GM23338 (cell line): Measurements from ENCODE around the gene SLC6A3. TPM values are rescaled to one million over a fixed set of nuclear protein-coding genes. Genes with fewer than 3 reads are reported as not detected.

Source experiments
- ATAC-seq: fragments of 200-7000 bp; cut with Tn5 transposase; 3 replicates; pipeline ENCODE4 v1.9.1; 2020
- DNase-seq: peaks from one replicate; pipeline ENCODE4 v3.0.0-alpha.2; 2015; ENCODE audit warnings: low spot score
- H2AFZ ChIP-seq: fragments of 200-600 bp; sonication (generic); 2 replicates; pipeline ENCODE4 v1.8.0; 2016; ENCODE audit warnings: antibody characterized with exemption, mild to moderate bottlenecking, moderate library complexity
- H3F3A ChIP-seq: fragments of 200-600 bp; sonication (generic); replicated peaks from 2 replicates; pipeline ENCODE4 v1.8.0; 2017; ENCODE audit warnings: antibody characterized with exemption, mixed run types, low read depth
- H3K27ac ChIP-seq: fragments of 200-600 bp; sonication (generic); 2 replicates; pipeline ENCODE4 v1.6.1; 2016; ENCODE audit warnings: low read depth
- H3K27me3 ChIP-seq: fragments of 200-600 bp; sonication (generic); 2 replicates; pipeline ENCODE4 v1.8.0; 2016; ENCODE audit warnings: mild to moderate bottlenecking, mixed run types, moderate library complexity; ENCODE audit not compliant: insufficient read depth
- H3K36me3 ChIP-seq: fragments of 200-600 bp; sonication (generic); 2 replicates; pipeline ENCODE4 v1.8.0; 2016; ENCODE audit warnings: mild to moderate bottlenecking; ENCODE audit not compliant: insufficient read depth
- H3K4me1 ChIP-seq: fragments of 200-600 bp; sonication (generic); 2 replicates; pipeline ENCODE4 v1.8.0; 2016; ENCODE audit warnings: mild to moderate bottlenecking, moderate library complexity; ENCODE audit not compliant: insufficient read depth
- H3K4me2 ChIP-seq: fragments of 200-600 bp; sonication (generic); 2 replicates; pipeline ENCODE4 v1.7.1; 2017; ENCODE audit warnings: mixed run types
- H3K4me3 ChIP-seq: fragments of 200-600 bp; sonication (generic); 2 replicates; pipeline ENCODE4 v1.6.1; 2016; ENCODE audit warnings: mixed run types
- H3K79me2 ChIP-seq: fragments of 200-600 bp; sonication (generic); replicated peaks from 2 replicates; pipeline ENCODE4 v1.8.0; 2017; ENCODE audit warnings: mild to moderate bottlenecking; ENCODE audit not compliant: insufficient read depth
- H3K9me2 ChIP-seq: fragments of 200-600 bp; sonication (generic); 2 replicates; pipeline ENCODE4 v1.8.0; 2017; ENCODE audit not compliant: insufficient read depth
- H4K20me1 ChIP-seq: fragments of 200-600 bp; sonication (generic); replicated peaks from 2 replicates; pipeline ENCODE4 v1.8.0; 2017; ENCODE audit warnings: mild to moderate bottlenecking; ENCODE audit not compliant: insufficient read depth
- H3K27ac Mint-ChIP-seq: 2 replicates; pipeline ENCODE4 v1.8.0; 2020; ENCODE audit warnings: inconsistent platforms, mild to moderate bottlenecking, moderate library complexity, mixed read lengths
- H3K27me3 Mint-ChIP-seq: 3 replicates; pipeline ENCODE4 v1.8.0; 2022; ENCODE audit warnings: low read depth, mild to moderate bottlenecking, moderate library complexity, mixed read lengths, inconsistent platforms; ENCODE audit not compliant: insufficient read depth, poor library complexity
- H3K36me3 Mint-ChIP-seq: 3 replicates; pipeline ENCODE4 v1.8.0; 2021; ENCODE audit warnings: low read depth, mild to moderate bottlenecking, inconsistent platforms, moderate library complexity, mixed read lengths
- H3K4me1 Mint-ChIP-seq: 3 replicates; pipeline ENCODE4 v1.8.0; 2020; ENCODE audit warnings: mild to moderate bottlenecking, inconsistent platforms, mixed read lengths
- H3K4me3 Mint-ChIP-seq: 3 replicates; pipeline ENCODE4 v1.8.0; 2021; ENCODE audit warnings: moderate library complexity, mild to moderate bottlenecking, inconsistent platforms, mixed read lengths
- H3K9me3 Mint-ChIP-seq: 3 replicates; pipeline ENCODE4 v1.8.0; 2020; ENCODE audit warnings: moderate library complexity, mild to moderate bottlenecking, inconsistent platforms, mixed read lengths
- CREB1 ChIP-seq: fragments of 250-450 bp; sonication (Bioruptor Pico); IDR thresholded peaks from 2 replicates; pipeline ENCODE4 v1.5.0; 2020; ENCODE audit warnings: low read depth, mild to moderate bottlenecking, moderate library complexity
- EZH2phosphoT487 ChIP-seq: fragments of 200-600 bp; sonication (generic); IDR thresholded peaks from one replicate; pipeline ENCODE4 v1.8.1; 2018; ENCODE audit warnings: antibody characterized with exemption; ENCODE audit not compliant: unreplicated experiment
- NANOG ChIP-seq: IDR thresholded peaks from 2 replicates; pipeline ENCODE4 v1.6.1; 2016; ENCODE audit warnings: antibody characterized with exemption, borderline replicate concordance
- STAT1 ChIP-seq: IDR thresholded peaks from one replicate; pipeline ENCODE4 v1.6.1; 2016; ENCODE audit warnings: antibody characterized with exemption; ENCODE audit not compliant: unreplicated experiment
- ZNF462 ChIP-seq: fragments of 250-450 bp; sonication (Bioruptor Pico); IDR thresholded peaks from 2 replicates; pipeline ENCODE4 v1.5.0; 2020; ENCODE audit warnings: mild to moderate bottlenecking, moderate library complexity
- polyA plus RNA-seq: library from polyadenylated mRNA; unstranded; fragments of >200 nt; fragmentation: Nextera tagmentation; extraction: Ambion mirVana; gene quantifications from 2 replicates; pipeline ENCODE4 v1.2.1, GENCODE V29; 2016
- total RNA-seq: library from RNA; depleted of rRNA; stranded (reverse); fragments of >200 nt; shearing (Covaris generic); gene quantifications from 2 replicates; pipeline ENCODE4 v1.2.3, GENCODE V29; 2014
- TF ChIP-seq, protein P1 (sequence below): IDR thresholded peaks from one replicate; pipeline ENCODE4 v1.6.1; 2018; ENCODE audit warnings: antibody characterized with exemption; ENCODE audit not compliant: unreplicated experiment
- TF ChIP-seq, protein P2 (sequence below), 2 experiments: fragments of 200-600 bp in 1 of 2; sonication (generic) in 1 of 2; conservative IDR thresholded peaks; 2 replicates each; pipeline versions ENCODE4 v1.5.1 to v1.6.1; 2016 to 2017; ENCODE audit warnings: antibody characterized with exemption in 2 of 2, low read depth in 2 of 2, mild to moderate bottlenecking in 2 of 2, moderate library complexity in 1 of 2
- TF ChIP-seq, protein P3 (sequence below): IDR thresholded peaks from 2 replicates; pipeline ENCODE4 v1.6.1; 2016; ENCODE audit warnings: antibody characterized with exemption

Gene SLC6A3
- total and polyA plus RNA-seq, 2 experiments from 2014 or later: 0.76 to 1.0 TPM

DNA sequence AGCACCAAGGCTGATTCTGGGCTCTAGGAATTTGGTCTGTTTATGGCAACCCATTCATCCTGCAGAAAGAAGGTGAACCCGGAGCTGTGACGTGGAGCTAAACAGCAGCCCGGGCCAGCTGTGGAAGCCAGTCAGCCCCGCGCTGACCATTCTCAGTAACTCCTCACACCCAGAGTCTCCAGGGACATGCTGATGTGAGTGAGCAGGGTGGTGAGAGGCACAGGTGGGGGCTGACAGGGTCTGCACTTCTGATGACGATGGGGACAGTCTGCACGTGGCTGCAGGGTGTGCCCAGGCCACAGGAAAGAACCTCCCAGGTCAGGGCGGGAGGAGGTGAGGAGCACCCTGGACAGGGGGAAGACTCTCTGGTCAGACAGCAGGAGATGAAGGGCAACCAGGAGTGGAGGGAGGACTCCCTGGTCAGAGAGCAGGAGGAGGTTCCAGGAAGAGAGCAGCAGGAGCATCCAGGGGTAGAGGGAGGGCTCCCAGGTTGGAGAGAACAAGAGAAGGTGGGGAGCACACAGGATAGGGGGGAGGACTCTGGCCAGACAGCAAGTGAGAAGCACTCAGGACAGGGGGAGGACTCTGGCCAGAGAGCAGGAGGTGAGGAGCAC, 26.1 kb upstream of the SLC6A3 start:
- H3K79me2 ChIP-seq: no peaks in the 10 kb centered on the region
- no peak for ATAC-seq
- no peak overlapping the region for H3K4me3 ChIP-seq
- H3K4me2 ChIP-seq: no peak overlapping the region
- no peaks in the 10 kb centered on the region for H3K27me3 ChIP-seq
- Mint-ChIP-seq H3K4me1 (no peaks in the 10 kb centered on the region), H3K36me3 (peaks cover 83% of the 10 kb centered on the region), H3K27ac (no peak overlapping the region), H3K27me3 (peaks cover 28% of the 10 kb centered on the region), H3K9me3 (no peaks in the 10 kb centered on the region; the same call in 1 of the 3 replicates), H3K4me3 (no peak overlapping the region)
- H3K27ac ChIP-seq: no peak overlapping the region
- no peak for DNase-seq
- no peaks in the 10 kb centered on the region for H3K9me2 ChIP-seq
- TF ChIP-seq EZH2phosphoT487: no peak
- TF ChIP-seq CREB1 (CRISPR knock-in tag): no peak
- H3F3A ChIP-seq: peaks cover 9% of the 10 kb centered on the region; the same call in 1 of the 2 replicates
- H4K20me1 ChIP-seq: peaks cover 3% of the 10 kb centered on the region; the same call in 1 of the 2 replicates
- no peaks in the 10 kb centered on the region for H3K4me1 ChIP-seq
- H3K36me3 ChIP-seq: peaks cover 12% of the 10 kb centered on the region
- no peak overlapping the region for H2AFZ ChIP-seq

- Histone ChIP-seq H3K36me3 (peaks cover 15% of the 10 kb centered on the region), H3K4me1 (no peaks in the 10 kb centered on the region), H3K4me2 (no peak overlapping the region), H3K79me2 (no peaks in the 10 kb centered on the region), H2AFZ (no peak overlapping the region), H4K20me1 (peaks cover 3% of the 10 kb centered on the region; the same call in 1 of the 2 replicates), H3K4me3 (no peak overlapping the region), H3F3A (peaks cover 14% of the 10 kb centered on the region), H3K27me3 (no peaks in the 10 kb centered on the region), H3K9me2 (no peaks in the 10 kb centered on the region), H3K27ac (no peak overlapping the region)
- peaks cover 5% of the 10 kb centered on the region; the same call in 2 of the 3 replicates for H3K9me3 Mint-ChIP-seq
- H3K36me3 Mint-ChIP-seq: peaks cover 83% of the 10 kb centered on the region
- TF ChIP-seq STAT1 (no peak), CREB1 (CRISPR knock-in tag) (no peak), ZNF462 (no peak), EZH2phosphoT487 (no peak), NANOG (no peak)
- TF ChIP-seq, protein P1, sequence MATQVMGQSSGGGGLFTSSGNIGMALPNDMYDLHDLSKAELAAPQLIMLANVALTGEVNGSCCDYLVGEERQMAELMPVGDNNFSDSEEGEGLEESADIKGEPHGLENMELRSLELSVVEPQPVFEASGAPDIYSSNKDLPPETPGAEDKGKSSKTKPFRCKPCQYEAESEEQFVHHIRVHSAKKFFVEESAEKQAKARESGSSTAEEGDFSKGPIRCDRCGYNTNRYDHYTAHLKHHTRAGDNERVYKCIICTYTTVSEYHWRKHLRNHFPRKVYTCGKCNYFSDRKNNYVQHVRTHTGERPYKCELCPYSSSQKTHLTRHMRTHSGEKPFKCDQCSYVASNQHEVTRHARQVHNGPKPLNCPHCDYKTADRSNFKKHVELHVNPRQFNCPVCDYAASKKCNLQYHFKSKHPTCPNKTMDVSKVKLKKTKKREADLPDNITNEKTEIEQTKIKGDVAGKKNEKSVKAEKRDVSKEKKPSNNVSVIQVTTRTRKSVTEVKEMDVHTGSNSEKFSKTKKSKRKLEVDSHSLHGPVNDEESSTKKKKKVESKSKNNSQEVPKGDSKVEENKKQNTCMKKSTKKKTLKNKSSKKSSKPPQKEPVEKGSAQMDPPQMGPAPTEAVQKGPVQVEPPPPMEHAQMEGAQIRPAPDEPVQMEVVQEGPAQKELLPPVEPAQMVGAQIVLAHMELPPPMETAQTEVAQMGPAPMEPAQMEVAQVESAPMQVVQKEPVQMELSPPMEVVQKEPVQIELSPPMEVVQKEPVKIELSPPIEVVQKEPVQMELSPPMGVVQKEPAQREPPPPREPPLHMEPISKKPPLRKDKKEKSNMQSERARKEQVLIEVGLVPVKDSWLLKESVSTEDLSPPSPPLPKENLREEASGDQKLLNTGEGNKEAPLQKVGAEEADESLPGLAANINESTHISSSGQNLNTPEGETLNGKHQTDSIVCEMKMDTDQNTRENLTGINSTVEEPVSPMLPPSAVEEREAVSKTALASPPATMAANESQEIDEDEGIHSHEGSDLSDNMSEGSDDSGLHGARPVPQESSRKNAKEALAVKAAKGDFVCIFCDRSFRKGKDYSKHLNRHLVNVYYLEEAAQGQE: no peak
- TF ChIP-seq, protein P2, sequence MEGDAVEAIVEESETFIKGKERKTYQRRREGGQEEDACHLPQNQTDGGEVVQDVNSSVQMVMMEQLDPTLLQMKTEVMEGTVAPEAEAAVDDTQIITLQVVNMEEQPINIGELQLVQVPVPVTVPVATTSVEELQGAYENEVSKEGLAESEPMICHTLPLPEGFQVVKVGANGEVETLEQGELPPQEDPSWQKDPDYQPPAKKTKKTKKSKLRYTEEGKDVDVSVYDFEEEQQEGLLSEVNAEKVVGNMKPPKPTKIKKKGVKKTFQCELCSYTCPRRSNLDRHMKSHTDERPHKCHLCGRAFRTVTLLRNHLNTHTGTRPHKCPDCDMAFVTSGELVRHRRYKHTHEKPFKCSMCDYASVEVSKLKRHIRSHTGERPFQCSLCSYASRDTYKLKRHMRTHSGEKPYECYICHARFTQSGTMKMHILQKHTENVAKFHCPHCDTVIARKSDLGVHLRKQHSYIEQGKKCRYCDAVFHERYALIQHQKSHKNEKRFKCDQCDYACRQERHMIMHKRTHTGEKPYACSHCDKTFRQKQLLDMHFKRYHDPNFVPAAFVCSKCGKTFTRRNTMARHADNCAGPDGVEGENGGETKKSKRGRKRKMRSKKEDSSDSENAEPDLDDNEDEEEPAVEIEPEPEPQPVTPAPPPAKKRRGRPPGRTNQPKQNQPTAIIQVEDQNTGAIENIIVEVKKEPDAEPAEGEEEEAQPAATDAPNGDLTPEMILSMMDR (conservative IDR thresholded peaks at IDR 0.05; ENCODE audit: low read depth in 2 of 2): no peak
- TF ChIP-seq, protein P3, sequence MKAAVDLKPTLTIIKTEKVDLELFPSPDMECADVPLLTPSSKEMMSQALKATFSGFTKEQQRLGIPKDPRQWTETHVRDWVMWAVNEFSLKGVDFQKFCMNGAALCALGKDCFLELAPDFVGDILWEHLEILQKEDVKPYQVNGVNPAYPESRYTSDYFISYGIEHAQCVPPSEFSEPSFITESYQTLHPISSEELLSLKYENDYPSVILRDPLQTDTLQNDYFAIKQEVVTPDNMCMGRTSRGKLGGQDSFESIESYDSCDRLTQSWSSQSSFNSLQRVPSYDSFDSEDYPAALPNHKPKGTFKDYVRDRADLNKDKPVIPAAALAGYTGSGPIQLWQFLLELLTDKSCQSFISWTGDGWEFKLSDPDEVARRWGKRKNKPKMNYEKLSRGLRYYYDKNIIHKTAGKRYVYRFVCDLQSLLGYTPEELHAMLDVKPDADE: no peak
- H3K27ac Mint-ChIP-seq: no peak overlapping the region
- no peak overlapping the region for H3K4me3 Mint-ChIP-seq
- DNase-seq: no peak
- ATAC-seq: no peak
- H3K4me1 Mint-ChIP-seq: no peaks in the 10 kb centered on the region
- H3K27me3 Mint-ChIP-seq: peaks cover 33% of the 10 kb centered on the region
Observed at GRCh38 chr5:1470762-1471211, 25.5 kb upstream of the SLC6A3 start.
